Fibroblast of skin of back (primary cell): ENCODE results near the gene HMGB1. TPM values are rescaled to one million over a fixed set of nuclear protein-coding genes. Genes with fewer than 3 reads are reported as not detected.
A peak's percentile ranks its signal among the peaks of the same experiment; 100 is the strongest.

ENCODE experiments used
- DNase-seq: peaks from one replicate; pipeline ENCODE4 v3.0.0-alpha.2; 2013
- polyA plus RNA-seq, 2 experiments: library from polyadenylated mRNA; unstranded; fragments of 120-200 nt; gene quantifications; one replicate each; pipeline ENCODE4 v1.2.1, GENCODE V29; 2013; ENCODE audit not compliant: insufficient read length in 2 of 2

HMGB1 gene
- 629 TPM for polyA plus RNA-seq (2013, experiment 1 of 2; ENCODE audit: insufficient read length)
- polyA plus RNA-seq (2013, experiment 2 of 2; ENCODE audit: insufficient read length) = 245 TPM

DNA sequence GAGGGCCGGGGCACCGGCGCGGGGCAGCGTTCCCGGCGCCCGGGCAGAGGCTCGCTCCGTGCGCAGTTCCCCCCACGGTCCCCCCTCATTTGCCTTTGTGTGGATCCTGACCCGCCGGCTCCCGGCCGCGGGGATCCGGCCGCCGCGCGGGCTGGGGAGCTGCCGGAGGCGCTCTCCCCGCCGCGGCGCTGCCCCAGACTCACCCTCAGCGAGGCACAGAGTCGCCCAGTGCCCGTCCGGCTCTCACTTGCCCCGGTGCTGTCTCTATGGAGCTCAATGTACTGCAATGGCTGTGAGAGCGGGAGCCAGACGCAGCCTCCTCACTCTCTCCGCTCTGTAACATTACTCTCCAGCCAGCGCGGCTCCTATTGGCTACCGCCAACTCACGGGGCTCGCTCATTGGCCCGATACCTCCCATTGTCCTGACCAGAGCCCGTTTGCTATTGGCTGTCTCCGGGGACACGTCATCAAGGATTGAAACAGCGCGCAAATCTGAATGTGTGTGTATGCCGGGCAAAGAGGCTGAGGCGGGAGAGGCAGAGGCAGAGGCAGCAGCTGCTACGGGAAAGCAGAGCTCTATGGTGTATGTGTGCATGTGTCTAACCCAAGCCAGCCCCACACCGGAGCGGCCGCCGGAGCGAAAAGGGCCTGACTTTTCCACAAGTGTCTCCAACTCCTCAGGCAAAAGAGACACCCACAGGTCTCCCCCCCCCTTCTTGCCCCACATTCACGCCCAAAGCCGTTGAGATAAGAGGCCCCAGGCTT lies at the start of gene HMGB1:
Gene HMGB1 (minus strand): TSS at position 344 of the 765 bp plus-strand sequence. CDS start 2,256 bp downstream, outside the sequence.
- DNase-seq = peak; percentile 100

DNA sequence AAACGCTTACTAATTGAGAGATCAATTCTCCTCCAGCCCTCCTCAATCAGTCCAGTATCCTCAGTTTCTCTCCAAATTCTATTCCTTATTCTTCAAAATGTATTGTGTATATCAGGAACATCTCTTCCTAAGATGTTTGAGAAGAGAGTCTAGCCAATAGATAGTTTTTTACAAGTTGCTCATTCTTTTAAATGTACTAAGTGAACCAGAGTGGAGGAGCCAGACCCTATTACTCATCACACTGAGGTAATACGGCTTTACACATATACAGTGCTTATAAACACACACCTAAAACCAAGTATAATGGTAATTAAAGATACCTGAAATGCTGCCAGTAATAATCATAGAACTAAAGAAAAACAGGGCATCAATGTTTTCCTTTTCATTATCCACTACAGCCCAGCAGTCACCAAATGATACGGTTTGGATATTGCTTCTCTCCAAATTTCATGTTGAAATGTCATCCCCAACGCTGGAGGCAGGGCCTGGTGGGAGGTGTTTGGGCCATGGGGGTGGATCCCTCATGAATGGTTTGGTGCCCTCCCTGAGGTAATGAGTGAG lies 45.2 kb upstream of the HMGB1 start:
- no peak for DNase-seq

DNA sequence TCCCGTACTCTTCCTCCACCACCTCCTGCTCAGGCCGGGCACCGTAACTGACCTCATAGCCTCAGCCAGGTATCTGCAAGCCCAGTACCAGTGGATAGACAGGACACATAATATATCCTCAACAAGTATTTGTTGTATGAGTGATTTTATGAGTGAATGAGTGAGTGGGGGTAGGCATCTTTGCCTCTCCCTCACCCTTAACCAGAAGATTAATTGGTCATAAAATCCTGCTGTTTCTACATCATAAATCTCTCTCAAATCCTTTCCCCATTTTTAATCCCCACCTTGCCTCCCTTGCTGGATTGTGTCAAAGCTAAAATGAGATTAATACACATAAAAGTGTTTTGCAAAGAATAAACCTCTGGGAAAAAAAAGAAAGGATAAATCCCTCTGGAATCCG lies 44.4 kb upstream of the HMGB1 start:
- DNase-seq = no peak

DNA sequence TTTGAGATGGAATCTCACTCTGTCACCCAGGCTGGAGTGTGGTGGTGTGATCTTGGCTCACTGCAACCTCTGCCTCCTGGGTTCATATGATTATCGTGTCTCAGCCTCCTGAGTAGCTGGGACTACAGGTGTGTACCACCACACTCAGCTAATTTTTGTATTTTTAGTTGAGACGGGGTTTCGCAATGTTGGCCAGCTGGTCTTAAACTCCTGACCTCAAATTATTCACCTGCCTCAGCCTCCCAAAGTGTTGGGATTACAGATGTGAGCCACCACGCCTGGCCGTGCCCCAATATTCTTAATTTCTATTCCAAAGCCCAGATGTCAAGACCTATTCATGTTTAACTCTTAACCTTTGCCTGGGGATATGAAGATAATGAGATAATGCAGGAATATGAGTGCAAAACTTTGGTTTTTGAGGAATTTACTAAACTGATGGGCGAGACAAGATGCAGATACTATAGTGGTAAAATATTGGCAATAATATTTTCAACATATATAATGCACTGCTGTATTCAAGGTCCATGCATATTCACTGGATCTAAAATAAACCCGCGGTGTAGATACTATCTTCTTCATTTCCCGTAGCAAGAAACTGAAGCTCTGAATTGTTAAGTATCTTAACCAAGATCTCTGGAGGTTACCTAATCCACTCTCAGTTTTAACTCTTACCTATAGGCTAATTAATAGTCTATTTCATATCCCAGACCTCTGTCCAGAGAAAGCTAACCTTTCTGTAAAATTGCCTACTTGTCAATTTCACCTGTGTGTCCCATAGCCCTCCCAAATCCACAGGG lies 43.7 kb upstream of the HMGB1 start:
- no peak for DNase-seq

DNA sequence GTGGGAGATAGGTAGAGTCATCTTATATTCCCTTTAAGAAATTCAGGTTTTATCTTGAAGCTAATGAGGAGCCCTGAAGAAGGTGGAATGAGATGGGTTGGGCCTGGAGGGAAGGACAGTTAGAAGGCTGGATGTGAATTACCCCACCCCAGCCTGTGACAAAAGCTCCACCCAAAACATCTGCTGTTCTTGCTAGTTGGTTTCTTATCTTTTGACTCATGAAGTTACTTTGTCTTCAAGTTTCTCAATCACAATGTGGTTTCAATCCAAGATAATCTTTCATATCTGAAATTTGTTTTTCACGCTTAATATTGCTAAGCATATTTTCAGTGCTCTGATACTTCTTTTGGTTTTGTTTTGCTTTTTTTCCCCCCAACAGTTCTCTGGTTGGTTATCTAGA lies 38.3 kb upstream of the HMGB1 start:
- no peak for DNase-seq

DNA sequence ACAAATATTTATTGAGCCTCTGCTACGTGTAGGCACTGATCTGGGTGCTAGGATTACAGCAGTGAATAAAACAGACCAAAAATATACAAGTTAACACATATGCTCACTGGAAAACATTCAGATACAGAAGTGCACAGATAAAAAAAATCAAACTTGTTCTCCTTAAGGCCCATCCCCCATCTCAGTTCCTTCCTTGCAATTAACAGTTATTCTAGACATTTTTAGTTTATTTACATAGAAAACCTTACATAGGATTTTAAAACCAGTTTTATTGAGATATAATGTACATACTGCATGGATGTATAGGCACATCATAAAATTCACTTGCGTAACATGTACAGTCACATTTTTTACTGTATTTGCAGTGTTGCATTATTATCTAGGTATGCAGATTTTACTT lies 36.5 kb upstream of the HMGB1 start:
- no peak for DNase-seq

DNA sequence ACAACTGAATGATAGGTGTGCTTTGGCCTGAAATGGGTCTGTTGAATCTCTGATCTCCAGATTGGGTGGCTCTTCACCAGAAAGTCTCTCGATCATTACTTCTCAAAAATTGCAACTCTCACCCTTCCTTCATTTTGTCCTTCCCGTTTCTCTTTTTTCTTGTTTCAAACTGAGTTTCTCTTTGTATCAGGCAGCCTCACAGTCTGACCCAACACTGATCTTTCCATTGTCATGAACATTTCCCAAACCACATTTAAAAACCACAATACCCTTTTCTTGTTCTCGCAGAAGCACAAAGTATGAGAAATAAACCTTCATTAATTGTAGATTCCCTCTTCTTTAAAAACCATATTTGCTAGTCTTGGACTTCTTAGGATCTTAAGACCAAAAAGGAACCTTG lies 33.6 kb upstream of the HMGB1 start:
- DNase-seq = no peak

DNA sequence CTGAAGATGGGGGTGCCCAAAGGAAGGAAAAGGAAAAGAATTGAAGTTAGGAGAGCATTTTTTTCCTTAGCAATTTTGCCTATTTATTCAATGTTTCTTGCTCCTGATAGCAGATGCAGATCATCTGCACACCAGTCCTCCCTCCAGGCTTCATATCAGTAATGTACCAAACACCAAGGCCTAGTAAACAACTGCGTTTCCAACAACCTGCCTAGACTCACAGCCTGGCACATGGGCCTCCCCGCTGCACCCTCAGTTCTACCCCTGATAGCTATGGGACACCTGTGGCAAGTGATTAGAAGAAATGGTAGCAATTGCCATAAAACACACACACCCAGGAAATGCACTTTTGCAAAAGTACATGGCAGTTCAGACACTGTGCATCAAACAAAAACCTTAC lies 30.4 kb upstream of the HMGB1 start:
- no peak for DNase-seq

DNA sequence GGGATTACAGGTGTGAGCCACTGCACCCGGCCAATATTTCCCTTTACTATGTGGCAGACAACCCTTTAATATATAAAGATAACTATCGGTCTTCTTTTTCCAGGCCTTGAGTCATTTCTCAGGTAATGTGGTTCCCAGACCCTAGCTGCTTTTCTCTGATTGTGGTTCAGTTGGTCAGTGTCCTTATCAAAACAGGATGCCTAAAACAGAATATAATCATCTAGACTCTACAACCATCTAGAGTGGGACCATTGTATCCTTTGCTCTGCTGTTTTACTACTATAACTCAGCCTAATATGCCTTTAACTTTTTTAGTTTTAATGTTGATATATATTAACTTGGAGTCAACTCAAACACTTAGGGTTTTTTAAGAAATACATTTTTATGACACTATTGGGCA lies 30.0 kb upstream of the HMGB1 start:
- no peak for DNase-seq

DNA sequence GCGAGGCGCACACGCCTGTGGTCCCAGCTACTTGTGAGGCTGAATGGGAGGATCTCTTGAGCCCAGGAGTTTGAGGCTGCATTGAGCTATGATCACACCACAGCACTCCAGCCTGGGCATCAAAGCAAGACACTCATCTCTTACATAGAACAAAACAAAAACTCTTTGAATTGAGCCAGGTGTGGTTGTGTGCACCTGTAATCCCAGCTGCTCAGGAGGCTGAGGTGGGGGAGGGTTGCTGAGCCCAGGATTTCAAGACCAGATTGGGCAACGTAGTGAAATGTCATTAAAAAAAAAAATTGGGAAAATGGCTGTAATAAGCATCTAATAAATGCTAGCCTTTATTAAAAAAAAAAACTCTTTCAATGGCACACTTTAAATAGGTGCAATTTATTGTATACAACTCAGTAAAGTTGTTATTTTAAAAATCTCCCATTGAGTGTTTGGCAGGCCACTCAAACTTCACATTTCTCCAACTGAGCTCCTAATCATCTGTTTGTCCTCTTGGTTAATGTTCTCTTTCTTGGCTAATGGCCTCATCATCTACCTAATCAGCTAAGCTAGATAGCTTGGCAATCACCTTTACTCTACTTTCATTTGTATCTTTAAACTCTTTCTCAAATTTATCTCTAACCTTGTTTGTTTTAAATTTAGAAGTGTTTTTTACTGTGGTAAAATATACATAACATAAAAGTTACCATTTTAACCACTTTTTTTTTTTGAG lies 28.1 kb upstream of the HMGB1 start:
- DNase-seq = no peak

DNA sequence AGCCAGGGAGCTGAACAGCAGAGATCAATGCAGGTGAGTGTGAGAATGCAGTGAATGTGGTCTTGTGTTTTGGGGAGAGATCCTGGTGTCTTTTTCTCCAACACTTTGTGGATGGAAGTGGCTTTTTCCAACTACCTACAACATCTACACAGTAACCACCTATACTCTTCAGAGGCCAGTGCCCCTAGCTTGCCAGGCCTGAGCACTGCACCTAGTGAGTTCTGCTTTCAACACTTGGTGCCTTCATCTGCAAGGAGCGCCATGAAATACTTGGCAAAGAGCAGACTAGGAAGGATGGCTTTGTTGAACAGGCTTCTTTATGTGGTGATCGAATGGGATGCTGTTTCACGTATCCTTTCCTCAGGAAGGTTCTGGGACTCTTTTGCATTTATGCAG lies 21.3 kb upstream of the HMGB1 start:
- DNase-seq = no peak

DNA sequence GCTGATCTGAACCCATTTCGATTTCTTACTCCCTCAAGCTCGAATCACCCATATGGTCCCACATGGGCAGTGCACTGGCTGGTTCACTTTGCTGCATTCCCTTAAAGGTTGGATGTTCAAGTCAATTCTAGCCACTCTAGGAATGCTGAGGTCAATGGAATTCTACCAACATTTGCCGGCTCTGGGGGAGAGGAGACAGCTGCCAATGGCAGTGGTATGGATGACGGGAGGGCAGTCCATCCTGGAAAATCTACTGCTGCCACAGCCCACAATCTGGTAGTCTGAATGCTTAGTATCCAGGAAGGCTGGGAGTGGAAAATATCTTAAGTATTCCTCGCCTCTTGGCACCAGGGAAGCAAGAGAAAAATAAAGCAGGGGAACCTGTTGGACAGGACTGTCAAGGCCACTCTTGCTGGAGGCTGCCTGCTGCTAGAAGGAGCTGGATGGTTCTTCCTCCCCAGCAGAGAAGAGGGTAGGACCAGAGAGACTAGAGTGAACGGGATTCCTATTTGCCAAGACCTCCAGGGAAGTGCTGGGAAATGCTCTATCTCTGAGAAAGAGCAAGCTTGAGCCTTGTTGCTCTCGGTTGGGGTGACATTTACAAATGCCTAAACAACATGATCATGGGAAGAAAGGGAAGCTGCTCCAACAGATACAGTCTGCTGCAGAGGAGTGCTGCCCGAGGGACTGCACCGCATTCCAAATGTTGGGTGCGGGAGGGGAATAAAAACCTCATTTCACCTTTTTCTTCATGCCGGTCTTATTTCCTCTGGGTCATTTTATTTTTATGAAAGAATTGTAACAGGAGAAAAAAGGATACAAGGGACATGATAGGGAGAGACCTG lies 20.7 kb upstream of the HMGB1 start:
- no peak for DNase-seq

DNA sequence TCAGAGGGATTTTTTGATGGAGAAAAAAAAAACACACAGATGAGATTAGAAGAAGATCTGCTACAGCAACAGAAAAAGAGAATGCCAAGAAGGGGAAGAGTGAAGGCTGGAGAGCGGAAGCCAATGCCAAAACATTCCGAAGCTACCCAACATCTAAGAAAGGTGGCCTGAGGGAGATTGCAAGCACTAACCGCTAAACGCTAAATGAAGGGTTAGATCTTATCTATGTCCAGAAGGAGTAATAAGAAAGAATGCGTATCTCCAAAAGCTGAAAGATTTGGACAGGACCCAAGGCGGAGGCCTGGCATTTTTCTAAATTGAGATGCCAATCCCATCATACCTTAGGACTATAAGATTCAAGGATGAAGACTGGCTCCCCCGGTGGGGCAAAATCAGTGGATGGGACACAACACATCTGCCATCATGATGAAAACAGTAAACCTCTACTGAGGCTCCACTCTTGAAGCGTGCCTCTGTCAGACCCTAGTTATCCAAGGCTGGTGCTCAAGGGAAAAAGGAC lies 15.6 kb upstream of the HMGB1 start:
- no peak for DNase-seq

DNA sequence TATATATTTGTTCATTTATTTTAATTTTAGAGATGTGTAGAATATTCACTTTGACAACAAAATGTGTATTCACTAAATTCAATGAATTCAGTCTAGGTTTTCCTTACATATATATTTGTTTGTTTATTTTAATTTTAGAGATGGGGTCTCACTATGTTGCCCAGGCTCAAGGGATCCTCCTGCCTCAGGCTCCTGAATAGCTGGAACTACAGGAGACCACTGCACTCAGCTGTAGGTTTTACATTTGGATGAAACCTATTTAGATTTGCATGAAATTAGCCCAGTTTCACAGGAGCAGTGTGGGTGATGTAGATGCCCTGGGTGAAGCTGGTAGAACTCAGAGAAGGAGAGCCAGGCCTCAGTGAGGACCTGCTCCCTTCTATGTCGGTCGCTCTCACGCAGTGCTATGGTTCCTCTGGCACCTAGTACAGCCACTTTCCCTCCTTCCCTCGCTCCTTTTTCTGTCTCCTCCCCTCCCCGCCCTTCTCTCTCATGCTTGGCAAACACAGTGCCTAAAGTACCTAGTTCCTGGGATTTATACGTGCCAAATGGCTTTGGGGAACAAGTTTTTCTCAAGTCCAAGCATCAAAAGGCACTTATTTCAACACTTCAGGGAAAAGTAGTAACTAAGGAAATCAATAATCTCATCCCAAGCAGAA lies 14.7 kb upstream of the HMGB1 start:
- DNase-seq = no peak

DNA sequence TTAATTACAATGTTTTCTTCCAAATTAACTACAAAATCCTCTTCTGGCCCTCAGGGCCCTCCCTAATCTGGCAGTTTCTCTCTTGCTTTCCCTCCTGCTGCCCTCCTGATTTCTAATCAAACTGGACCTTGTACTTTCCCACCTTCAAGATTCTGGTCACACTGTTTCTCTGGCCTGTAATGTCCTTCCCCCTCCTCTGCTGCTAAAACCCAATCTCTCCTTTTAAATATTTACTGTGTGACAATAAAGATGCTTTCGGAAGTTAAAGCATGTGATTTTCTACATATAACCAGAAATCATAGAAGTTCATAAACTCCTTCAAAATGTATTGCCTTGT lies 14.1 kb upstream of the HMGB1 start:
- no peak for DNase-seq

DNA sequence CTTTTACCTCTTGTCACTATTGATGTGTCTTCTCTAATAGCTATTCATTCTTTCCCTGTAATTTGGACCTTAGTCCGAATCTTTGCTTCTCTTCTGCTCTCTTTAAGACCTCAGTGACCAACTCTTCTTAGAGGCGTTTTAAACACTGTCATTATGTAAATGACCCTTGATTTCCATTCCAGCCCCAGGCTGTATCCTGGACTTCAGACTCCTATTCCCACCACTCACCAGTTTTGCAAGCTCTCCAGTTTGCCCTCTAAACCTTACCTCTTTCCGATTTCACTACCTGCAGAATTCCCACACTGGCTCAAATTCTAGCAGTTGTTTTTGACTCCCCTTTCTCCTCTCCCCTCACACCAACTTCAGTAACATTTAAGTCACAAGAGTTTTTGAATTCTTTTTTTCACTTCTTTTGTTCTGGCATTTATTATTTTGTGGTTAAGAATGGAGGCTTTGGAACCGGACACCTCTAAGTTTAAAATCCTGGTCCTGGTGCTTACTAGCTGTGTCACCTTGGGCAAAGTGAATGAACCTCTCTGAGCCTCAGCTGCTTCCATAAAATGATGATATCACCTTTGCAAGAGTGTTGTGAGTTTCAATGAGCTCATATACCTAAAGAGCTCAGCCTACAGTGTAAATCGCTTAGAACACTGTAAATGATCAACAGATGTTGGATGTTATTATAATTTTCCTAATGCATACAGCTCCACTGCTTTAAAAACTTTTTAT lies 13.6 kb upstream of the HMGB1 start:
- no peak for DNase-seq

DNA sequence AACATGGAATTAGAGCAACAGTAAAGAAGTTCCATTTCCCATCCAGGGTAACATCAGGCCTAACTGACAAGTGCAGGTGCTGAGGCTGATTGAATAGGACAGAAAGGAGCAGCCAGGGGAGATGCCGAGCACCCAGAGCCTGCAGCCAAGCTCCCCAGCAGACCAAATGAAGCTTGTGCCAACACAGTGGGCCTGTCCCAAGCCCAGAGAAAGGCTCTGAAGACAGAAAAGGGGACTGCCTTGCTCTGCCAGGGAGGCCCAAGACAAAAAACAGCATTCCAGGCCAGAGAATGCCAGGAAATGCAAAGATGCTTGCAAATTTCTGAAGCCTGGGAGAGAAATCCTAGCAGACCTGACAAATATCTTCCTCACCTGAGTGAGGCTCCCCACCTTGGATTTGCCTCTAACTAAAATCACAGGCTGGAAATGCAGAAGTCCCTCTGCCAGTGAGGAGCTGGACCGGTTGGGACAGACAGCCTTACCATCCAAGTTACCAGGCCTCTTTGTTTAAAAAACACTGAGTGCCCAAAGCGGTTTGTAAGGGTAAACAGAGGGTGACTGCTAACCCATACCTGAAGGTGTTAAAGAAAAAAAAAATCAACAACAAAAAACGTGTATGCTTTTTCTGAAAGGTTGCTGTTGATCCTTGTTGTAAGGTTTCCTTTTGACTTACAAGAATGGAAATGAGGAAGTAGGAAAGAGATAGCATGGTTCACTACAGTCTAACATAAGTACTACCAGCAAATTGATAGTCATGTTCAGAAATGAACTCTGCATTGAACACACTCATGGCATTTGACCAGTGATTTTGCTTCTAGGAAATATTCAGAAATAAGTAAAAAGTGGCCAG lies 11.8 kb upstream of the HMGB1 start:
- DNase-seq = no peak

DNA sequence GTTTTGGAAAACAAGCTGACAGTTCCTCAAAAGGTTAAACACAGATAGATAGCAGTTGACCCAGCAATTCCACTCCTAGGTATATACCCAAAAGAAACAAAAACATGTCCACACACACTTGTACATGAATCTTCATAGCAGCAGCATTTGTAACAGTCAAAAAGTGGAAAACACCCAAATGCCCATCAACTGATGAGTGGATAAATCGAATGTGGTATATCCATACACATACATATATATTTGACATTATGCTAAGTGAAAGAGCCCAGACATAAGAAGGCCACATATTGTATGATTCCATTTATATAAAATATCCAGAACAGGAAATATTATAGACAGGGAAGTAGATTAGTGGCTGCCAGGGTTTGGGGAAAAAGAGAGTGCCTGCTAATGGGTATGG lies 7.9 kb upstream of the HMGB1 start:
- DNase-seq = no peak

DNA sequence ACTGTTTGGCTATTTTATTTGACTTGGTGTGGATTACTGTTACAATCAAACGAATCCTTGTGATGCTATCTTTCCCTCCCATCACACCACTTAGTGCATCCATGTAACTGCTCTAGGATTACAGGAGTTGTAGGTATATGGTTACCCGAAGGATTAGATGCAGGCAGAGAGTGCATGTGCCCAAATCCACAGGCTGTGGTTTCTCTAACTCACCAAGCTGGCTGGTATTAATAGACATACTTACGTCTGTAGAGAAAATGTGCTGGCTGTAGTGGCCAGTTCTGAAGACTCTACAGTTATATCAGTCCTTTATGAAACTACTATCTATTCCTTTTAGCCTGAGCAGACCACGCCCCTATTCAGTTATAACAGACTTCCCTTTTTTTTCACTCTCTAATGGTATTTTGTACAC lies 1.1 kb upstream of the HMGB1 start:
- peak; percentile 15 for DNase-seq

DNA sequence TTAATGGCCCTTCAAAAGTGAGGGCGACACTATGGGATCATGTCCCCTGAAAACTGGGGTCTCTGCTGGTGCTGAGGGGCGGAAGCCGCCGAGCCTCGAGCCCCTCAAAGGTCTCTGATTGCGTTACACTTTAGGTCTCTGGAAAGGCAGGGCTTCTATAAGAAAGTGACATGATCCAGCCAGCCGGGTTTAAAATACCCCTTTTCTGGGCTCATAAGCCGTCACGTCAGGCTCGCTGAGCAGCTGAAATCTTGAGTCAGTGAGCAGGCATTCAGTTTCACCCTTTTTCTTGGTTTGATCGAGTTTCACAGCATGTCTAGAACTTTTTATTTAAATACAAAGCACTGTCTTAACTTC lies 600 bp upstream of the HMGB1 start:
- DNase-seq = peak; percentile 61
